ENCODE measurements around the gene HCFC1R1. TPM values are rescaled to one million over a fixed set of nuclear protein-coding genes. Genes with fewer than 3 reads are reported as not detected.

HCFC1R1 gene
- total RNA-seq, 2 donors from 2014 or later: 26.6 to 31.4 TPM

DNA sequence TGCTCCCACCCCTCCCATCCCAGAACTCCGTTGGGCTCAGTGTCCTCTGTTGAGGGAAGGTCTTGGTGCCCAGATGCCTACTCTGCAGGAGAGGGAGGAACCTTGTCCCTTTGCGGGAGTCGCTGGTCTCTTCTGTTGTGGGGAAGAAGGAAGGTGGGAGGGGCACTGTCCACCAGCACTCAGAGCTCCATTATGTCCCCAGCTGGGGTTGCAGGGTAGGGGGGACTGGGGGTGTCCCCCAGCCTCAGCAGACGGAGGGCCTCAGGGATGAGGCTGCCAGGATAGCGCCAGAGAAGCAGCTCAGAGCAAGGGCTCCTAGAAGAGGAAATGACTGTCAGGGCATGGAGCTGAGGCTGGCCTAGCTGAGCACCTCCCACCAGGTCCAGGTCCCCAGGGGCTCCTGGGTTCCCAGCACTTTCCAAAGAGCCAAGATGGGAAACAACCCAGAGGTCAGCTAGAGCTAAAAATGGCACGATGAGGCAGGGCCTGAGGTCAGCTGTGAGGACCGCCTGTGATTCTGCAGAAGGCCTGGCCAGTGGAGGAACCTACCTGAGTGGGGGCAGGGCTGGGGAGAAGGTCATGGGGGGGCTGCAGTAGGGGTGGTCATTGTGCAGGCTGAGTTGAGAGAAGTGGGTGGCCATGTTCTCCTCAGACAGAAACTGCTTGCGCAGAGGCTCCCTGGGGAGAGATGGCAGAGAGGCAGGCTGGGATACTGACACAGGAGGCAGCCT, 893 bp downstream of the HCFC1R1 start:
- ATAC-seq (no peak), DNase-seq (peak; percentile 18 to 41)
- intact Hi-C loops (cut with DNase I, micrococcal nuclease): no loop called here

DNA sequence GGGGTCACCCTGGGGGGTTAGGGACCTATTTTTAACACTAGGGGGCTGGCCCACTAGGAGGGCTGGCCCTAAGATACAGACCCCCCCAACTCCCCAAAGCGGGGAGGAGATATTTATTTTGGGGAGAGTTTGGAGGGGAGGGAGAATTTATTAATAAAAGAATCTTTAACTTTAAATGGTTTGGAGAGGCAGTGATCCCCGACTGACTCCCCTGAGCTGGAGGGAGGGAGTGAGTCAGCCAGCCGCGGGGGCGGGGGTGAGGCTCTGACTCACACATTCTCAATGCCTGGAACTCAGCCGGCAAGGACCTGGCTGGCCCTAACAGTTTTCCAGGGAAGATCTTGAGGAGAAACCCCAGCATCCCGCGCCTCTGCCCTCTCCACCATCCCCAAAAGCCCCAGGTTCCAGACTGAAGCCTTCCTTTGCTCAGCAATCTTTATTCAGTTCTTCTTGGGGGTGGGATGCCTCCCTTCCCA, 1.5 kb downstream of the HCFC1R1 start:
- intact Hi-C loops (cut with DNase I, micrococcal nuclease): no loop called here
- peak; percentile 81 to 89 for DNase-seq
- ATAC-seq: peak; percentile 20

- DNase-seq: peak; percentile 84 to 91
- peak; percentile 49 for ATAC-seq
- intact Hi-C loops (cut with DNase I, micrococcal nuclease): no loop called here
These were observed 2.1 kb downstream of the HCFC1R1 start for GRCh38 chr16:3021449-3022207.

DNA sequence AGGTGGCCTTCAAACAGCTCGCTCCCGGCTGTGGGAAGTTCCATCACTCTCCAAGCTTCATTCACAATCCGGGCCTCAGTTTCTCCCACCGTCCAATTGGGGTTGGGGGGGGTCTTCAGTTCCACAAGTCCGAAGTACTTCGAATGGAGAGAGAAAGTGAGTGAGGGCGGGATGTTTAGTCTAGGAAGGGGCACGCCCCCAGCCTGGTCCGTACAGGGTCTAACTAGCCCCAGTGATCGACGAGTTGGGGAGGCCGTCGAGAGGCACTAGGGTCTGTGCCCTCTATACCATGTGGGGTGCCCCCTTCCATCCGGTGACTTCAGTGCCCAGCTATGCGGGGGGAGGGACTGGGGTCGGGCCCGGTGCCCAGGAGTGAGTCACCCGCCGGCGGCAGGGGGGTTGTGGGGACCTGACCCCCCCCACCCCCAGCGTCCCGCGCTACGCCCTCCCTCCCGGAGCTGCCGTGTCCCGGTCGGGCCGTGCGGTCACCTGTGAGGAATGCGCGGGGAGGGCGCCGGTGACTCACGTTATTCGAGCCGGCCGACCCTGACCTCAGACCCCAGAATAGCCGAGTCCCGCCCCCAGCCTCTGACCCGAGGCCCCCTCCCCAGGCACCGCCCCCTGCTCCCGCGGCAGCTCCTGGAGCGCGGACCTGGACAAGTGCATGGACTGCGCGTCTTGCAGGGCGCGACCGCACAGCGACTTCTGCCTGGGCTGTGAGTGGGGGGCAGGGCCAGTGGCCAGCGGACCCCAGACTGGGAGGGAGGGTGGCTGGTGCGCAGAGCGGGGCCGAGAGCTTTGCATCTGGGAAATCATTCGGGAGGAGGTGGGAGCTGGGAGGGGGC, 2.9 kb downstream of the HCFC1R1 start:
- intact Hi-C loops (cut with DNase I, micrococcal nuclease): no loop called here
- peak; percentile 31 for ATAC-seq
- peak; percentile 73 to 82 for DNase-seq

DNA sequence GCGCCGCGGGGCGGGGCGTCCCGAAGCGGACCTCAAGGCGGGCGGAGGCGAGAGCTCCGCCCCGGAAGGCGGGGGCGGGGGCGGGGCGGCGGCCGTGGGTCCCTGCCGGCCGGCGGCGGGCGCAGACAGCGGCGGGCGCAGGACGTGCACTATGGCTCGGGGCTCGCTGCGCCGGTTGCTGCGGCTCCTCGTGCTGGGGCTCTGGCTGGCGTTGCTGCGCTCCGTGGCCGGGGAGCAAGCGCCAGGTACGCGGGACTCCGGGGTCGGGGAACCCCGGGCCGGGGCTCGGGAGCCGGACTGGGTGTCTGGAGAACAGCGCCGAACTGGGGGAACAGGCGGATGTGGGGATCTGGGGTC, 3.5 kb downstream of the HCFC1R1 start, which contains the start of gene TNFRSF12A:
Gene TNFRSF12A (plus strand): TSS at position 122 of the 357 bp plus-strand sequence. CDS start 30 bp downstream, at position 152.
- DNase-seq: peak; percentile 68 to 86
- intact Hi-C loops (cut with DNase I, micrococcal nuclease): no loop called here
- peak; percentile 53 for ATAC-seq

DNA sequence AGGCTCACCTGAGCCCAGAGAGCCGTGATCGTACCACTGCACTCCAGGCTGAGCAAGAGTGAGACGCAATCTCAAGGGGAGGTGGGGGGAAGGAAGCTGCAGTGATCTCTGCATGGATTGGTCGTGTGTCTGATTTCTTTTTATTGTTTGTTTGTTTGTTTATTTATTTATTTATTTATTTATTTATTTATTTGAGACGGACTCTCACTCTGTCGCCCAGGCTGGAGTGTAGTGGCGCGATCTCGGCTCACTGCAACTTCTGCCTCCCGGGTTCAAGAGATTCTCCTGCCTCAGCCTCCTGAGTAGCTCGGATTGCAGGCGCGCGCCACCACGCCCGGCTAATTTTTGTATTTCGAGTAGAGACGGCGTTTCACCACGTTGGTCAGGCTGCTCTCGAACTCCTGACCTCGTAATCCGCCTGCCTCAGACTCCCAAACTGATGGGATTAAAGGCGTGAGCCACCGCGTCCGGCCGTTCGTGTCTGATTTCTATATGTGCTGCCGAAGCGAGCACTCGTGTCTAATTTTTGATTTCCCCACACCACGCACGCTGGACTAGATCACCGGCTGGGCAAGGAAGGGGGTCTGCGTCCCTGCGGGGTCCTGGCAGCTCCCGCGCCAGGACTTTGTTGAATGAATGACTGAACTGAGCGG, 4.0 kb downstream of the HCFC1R1 start:
- no peak for DNase-seq
- ATAC-seq: no peak
- intact Hi-C loops (cut with DNase I, micrococcal nuclease): no loop called here

- intact Hi-C loops (cut with DNase I, micrococcal nuclease): no loop called here
- DNase-seq: peak; percentile 31 to 51
- ATAC-seq: no peak
These were observed 5.8 kb downstream of the HCFC1R1 start, which contains the start of gene CLDN6 for GRCh38 chr16:3017794-3018506. Gene CLDN6 (minus strand): TSS chr16:3018183. CDS start chr16:3016021, 2,162 bp downstream.

DNA sequence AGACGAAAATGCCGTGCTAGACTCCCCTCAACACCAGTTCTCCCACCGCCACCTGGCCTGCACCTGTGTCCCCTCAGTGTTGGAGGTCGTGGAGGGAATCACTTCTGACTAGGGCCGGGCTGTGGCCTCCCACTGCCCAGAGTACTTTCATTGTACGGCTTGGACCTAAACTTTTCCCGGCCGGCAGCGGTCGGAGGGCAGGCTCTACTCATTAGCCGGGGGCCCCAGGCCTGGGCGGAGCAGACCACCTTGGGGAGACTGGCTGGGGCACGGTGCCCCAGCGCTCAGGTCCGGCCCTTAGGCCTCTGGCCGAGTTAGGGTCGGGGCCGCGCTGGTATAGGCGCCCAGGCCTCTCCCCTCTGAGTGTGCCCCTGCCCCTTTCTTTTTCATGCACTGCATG, 6.4 kb downstream of the HCFC1R1 start:
- intact Hi-C loops (cut with DNase I, micrococcal nuclease): no loop called here
- ATAC-seq (no peak), DNase-seq (no peak)

DNA sequence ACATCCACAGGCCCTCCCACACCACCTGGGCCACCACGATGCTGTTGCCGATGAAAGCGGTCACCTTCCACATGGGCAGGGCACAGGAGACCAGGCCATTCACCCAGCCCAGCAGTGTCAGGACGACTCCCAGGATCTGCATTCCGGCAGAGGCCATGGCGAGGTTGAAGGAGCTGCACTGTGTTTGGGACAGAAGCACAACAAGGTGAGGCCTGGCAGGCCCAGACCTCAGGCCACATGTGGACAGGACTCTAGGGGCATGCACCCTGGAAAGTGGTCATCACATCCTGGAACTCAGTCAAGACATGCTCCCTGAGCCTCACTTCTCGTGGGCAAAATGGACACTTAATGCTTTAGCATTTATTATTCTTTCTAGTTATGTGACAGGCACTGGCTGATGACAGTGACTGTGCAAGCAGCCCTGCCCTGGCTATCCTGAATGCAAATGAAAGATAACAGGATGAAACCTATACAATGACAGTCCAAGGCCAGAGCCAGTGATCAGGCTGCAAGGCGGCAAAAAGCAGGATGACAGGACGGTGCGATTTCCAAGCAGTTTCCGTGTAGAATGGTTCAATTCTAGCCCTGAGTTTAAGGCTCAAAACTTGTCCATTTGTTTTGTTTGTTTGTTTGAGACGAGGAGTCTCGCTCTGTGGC, 7.7 kb downstream of the HCFC1R1 start:
- ATAC-seq: no peak
- intact Hi-C loops (cut with DNase I, micrococcal nuclease): no loop called here
- DNase-seq: no peak

GRCh38 chr16:3014971-3015370, 8.8 kb downstream of the HCFC1R1 start:
- DNase-seq (no peak), ATAC-seq (no peak)
- intact Hi-C loops (cut with DNase I, micrococcal nuclease): no loop called here

DNA sequence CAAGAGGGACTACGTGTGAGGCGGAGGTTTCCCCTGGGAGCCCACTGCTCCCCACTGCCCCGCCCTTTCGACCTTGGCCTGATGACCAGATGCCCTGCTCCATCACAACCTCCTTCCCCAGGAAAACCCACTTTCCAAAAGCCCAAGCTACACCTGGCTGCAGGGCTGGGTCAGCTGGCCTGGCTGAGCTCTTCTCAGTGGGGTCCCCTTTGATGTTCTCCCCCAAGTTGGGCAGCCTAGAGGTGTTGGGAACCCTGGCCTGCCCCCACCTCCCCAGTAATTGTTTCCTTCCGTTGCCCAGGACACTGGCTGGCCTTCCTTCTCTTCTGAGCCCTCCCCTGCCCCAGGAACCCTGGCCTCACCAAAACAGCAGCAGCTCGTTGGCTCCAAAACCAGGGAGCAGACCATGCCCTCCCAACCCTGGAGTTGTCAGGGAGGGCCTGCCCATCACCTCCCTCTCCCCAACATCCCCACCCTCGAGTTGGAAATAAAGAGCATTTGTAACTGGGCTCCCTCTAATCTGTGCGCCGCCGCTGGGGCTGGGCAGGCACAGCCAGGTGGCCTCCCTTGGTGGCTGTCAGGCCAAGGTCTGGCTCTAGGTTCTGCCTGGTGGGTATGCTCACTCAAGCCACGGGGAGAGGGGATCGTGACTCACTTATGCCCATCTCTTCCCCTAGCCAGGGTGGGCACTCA, 9.6 kb downstream of the HCFC1R1 start:
- DNase-seq: no peak
- intact Hi-C loops (cut with DNase I, micrococcal nuclease): no loop called here
- ATAC-seq: no peak

- intact Hi-C loops (cut with DNase I, micrococcal nuclease): no loop called here
- DNase-seq (no peak), ATAC-seq (no peak)
These were observed 10.2 kb downstream of the HCFC1R1 start for GRCh38 chr16:3013491-3013951.

DNA sequence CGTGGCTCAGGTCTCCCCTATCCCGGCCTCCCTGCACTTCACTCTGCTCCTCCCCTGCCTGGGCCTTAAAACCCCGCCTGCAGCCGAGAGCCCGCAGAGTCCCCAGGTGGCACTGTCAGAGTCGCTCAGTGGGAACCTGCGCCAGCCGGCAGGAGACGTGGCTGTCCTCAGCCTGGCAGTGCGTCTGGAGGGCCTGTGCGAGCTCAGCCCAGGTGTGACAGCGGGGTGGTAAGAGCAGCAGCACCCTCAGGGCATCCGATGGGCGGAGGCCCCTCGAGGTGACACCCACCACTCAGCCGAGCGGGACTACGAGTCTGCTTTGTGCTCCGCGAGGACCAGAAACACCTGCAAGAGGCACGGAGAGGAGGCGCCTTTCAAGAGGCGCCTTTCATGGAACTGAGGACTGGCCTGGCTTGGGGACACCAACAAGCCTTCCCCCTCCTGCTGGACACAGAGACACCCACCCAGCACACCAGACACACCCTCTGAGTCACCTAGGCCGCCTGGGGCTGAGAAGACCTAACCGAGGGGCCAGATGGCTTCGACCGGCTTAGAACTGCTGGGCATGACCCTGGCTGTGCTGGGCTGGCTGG, 10.8 kb downstream of the HCFC1R1 start, which contains the start of gene CLDN9:
Gene CLDN9 (plus strand): TSS at position 96 of the 593 bp plus-strand sequence. CDS start 440 bp downstream, at position 536.
- intact Hi-C loops (cut with DNase I, micrococcal nuclease): no loop called here
- ATAC-seq (peak; percentile 71), DNase-seq (peak in 1 of 2 donors; percentile 68)

DNA sequence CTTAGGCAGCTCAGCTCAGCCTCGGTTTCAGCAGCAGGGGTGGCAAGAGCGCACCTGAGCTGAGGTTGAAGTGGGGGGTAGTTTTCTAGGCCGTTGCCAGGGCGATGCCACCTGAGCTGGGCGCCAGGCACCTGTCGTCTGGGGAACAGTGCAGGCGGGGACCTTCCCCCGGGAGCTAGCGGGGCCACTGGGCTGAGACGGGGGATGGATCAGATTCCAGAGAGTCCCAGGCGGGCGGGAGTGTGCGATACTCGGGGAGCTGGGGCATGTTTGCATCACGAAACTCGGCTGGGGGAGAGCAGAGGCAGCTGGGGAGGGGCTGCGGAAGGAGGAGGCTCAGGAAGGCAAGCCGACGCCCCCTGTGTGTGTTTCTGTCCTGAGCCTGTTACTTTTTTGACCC, 11.5 kb downstream of the HCFC1R1 start:
- ATAC-seq (no peak), DNase-seq (no peak)
- intact Hi-C loops (cut with DNase I, micrococcal nuclease): no loop called here

GRCh38 chr16:3010510-3010909, 13.2 kb downstream of the HCFC1R1 start:
- no peak for ATAC-seq
- intact Hi-C loops (cut with DNase I, micrococcal nuclease): no loop called here
- DNase-seq: no peak
